Neuronal stem cell (in vitro differentiated cells): ENCODE measurements around the gene DPM3.

Source experiments
- DNase-seq: peaks from one replicate; pipeline ENCODE4 v3.0.0-alpha.2; 2013; ENCODE audit warnings: low spot score
- H2AFZ ChIP-seq: one replicate; pipeline ENCODE4 v1.6.1; 2013; ENCODE audit warnings: mild to moderate bottlenecking, low read length, inconsistent platforms
- H2AK5ac ChIP-seq: 2 replicates; pipeline ENCODE4 v1.6.1; 2013; ENCODE audit warnings: low read depth, mild to moderate bottlenecking, inconsistent platforms, low read length, moderate library complexity, mixed read lengths
- H2BK120ac ChIP-seq: 2 replicates; pipeline ENCODE4 v1.6.1; 2013; ENCODE audit warnings: low read depth, mild to moderate bottlenecking, inconsistent platforms, low read length, moderate library complexity, mixed read lengths
- H2BK12ac ChIP-seq: one replicate; pipeline ENCODE4 v1.6.1; 2013; ENCODE audit warnings: low read length, inconsistent platforms
- H2BK15ac ChIP-seq: 2 replicates; pipeline ENCODE4 v1.6.1; 2013; ENCODE audit warnings: mild to moderate bottlenecking, low read length, inconsistent platforms, mixed read lengths
- H2BK5ac ChIP-seq: one replicate; pipeline ENCODE4 v1.6.1; 2013; ENCODE audit warnings: inconsistent platforms, mild to moderate bottlenecking, low read length, moderate library complexity
- H3K14ac ChIP-seq: one replicate; pipeline ENCODE4 v1.6.1; 2013; ENCODE audit warnings: low read length, inconsistent platforms
- H3K18ac ChIP-seq: 2 replicates; pipeline ENCODE4 v1.6.1; 2013; ENCODE audit warnings: low read length, inconsistent platforms
- H3K23ac ChIP-seq: 2 replicates; pipeline ENCODE4 v1.6.1; 2013; ENCODE audit warnings: low read depth, mild to moderate bottlenecking, mixed read lengths, low read length, inconsistent platforms; ENCODE audit not compliant: poor library complexity
- H3K27ac ChIP-seq: replicated peaks from 3 replicates; pipeline ENCODE4 v1.5.1; 2013; ENCODE audit warnings: low read length, inconsistent platforms
- H3K27me3 ChIP-seq, 3 experiments: 2 replicates each; pipeline ENCODE4 v1.6.1; 2013; ENCODE audit warnings: low read length in 3 of 3, mild to moderate bottlenecking in 2 of 3, inconsistent platforms in 1 of 3, low read depth in 1 of 3, mixed read lengths in 1 of 3, moderate library complexity in 1 of 3; ENCODE audit not compliant: control insufficient read depth in 3 of 3, insufficient read depth in 3 of 3
- H3K36me3 ChIP-seq, 2 donors: replicated peaks in 1 of 2; 2 replicates each; pipeline ENCODE4 v1.6.1; 2013; ENCODE audit warnings: low read length in 2 of 2; ENCODE audit not compliant: control insufficient read depth in 2 of 2, insufficient read depth in 2 of 2
- H3K4ac ChIP-seq: 2 replicates; pipeline ENCODE4 v1.6.1; 2013; ENCODE audit warnings: inconsistent platforms, mild to moderate bottlenecking, low read length, moderate library complexity
- H3K4me1 ChIP-seq, 2 donors: 1 replicate in 1 of 2; 2 replicates in 1 of 2; pipeline ENCODE4 v1.6.1; 2013; ENCODE audit warnings: low read length in 2 of 2, low read depth in 1 of 2; ENCODE audit not compliant: control insufficient read depth in 2 of 2, insufficient read depth in 1 of 2
- H3K4me2 ChIP-seq: one replicate; pipeline ENCODE4 v1.6.1; 2013; ENCODE audit warnings: mild to moderate bottlenecking, low read length, inconsistent platforms; ENCODE audit not compliant: insufficient read depth, poor library complexity, severe bottlenecking
- H3K4me3 ChIP-seq, 2 donors: 2 replicates each; pipeline ENCODE4 v1.5.1; 2013; ENCODE audit warnings: low read length in 2 of 2, mild to moderate bottlenecking in 2 of 2, inconsistent platforms in 1 of 2, moderate library complexity in 1 of 2
- H3K79me1 ChIP-seq: one replicate; pipeline ENCODE4 v1.6.1; 2013; ENCODE audit warnings: low read depth, mild to moderate bottlenecking, inconsistent platforms, low read length, moderate library complexity
- H3K9ac ChIP-seq: one replicate; pipeline ENCODE4 v1.6.1; 2013; ENCODE audit warnings: mild to moderate bottlenecking, low read depth, low read length, inconsistent platforms; ENCODE audit not compliant: poor library complexity
- H3K9me3 ChIP-seq, 2 donors: replicated peaks in 1 of 2; 2 replicates each; pipeline versions ENCODE3 to v1.6.1; 2013; ENCODE audit warnings: low read length in 2 of 2, mild to moderate bottlenecking in 2 of 2, inconsistent platforms in 1 of 2, low read depth in 1 of 2, mixed read lengths in 1 of 2, moderate library complexity in 1 of 2; ENCODE audit not compliant: control insufficient read depth in 2 of 2, insufficient read depth in 1 of 2
- H4K8ac ChIP-seq: one replicate; pipeline ENCODE4 v1.6.1; 2013; ENCODE audit warnings: low read depth, mild to moderate bottlenecking, inconsistent platforms, low read length, moderate library complexity
- H4K91ac ChIP-seq: one replicate; pipeline ENCODE4 v1.6.1; 2013; ENCODE audit warnings: low read length, low read depth, mild to moderate bottlenecking, inconsistent platforms; ENCODE audit not compliant: poor library complexity
- WGBS, 2 donors: extraction: QIAGEN DNeasy Blood & Tissue Kit; methylation state at CpG; one replicate each; pipeline ENCODE4 v1.1.7; 2013; ENCODE audit warnings: missing lambda C conversion rate in 2 of 2, mixed read lengths in 1 of 2; ENCODE audit not compliant: insufficient read length in 2 of 2, insufficient replicate concordance in 1 of 2; ENCODE audit errors: extremely low coverage in 2 of 2; 5-methylcytosine and 5-hydroxymethylcytosine counted together

DPM3 gene

DNA sequence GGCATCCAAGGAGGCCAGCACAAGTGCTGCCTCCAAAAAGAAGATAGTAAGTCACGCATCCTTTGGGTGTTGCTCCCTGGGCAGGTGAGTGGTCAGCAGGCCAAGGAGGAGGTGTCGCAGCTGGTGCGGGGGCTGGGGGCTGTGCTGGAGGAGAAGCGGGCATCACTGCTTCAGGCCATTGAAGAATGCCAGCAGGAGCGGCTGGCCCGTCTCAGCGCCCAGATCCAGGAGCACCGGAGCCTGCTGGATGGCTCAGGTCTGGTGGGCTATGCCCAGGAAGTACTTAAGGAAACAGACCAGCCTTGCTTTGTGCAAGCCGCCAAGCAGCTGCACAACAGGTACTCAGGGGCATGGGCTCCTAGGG, 37.6 kb upstream of the DPM3 start:
- Histone ChIP-seq H3K14ac (no peak overlapping the region), H2AK5ac (no peak overlapping the region), H3K36me3 (peaks cover 27 to 34% of the 10 kb centered on the region in 2 donors), H3K9ac (no peak overlapping the region), H2AFZ (no peak overlapping the region), H4K91ac (peak overlapping the region; percentile 14), H4K8ac (no peak overlapping the region), H3K27me3 (no peaks in the 10 kb centered on the region), H3K79me1 (peaks cover 14% of the 10 kb centered on the region), H2BK15ac (no peak overlapping the region), H3K4ac (no peak overlapping the region), H3K4me3 (no peak overlapping the region), H2BK12ac (no peak overlapping the region), H3K4me2 (no peak overlapping the region), H3K4me1 (peaks cover 11 to 13% of the 10 kb centered on the region in 2 donors), H3K9me3 (no peaks in the 10 kb centered on the region), H3K27ac (no peak overlapping the region), H2BK5ac (no peak overlapping the region), H2BK120ac (no peak overlapping the region), H3K18ac (no peak overlapping the region), H3K23ac (peak overlapping the region; percentile 58)
- no CpG with 5 or more reads among the region's 9 CpGs for WGBS, 2 donors
- DNase-seq = no peak

DNA sequence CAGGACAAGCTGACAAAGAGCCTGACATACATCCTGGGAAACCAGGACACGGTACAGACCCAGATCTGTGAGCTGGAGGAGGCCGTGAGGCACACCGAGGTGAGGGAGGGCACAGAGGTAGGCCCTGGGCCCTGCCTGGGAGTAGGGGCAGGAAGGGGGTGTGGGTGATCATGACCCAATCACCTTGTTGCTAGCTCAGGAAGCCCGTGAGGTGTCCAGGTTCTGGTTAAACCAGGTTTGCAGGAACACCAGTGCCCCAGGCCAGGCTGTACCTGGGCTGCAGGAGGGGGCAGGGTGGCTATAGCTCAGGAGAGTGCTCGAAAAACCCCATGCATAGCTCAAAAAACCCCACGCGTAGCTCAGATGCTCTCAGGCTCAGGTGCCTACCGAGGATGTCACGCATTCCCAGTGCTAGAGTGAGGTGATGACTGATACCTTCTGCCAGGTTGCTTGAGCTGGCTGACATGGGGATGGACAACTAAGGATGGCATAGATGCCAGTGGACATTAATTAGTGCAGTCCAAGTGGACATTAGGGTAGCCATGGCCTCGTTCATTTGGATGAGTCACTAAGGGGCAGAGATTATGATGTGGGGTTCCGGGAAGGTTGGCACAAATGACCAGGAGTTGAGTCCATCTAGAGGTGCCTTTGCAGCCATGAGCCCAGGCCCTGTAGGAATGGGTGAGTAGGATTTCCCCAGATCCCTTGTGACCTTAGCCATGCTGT, 37.0 kb upstream of the DPM3 start:
- no CpG with 5 or more reads among the region's 11 CpGs for WGBS, 2 donors
- no peak overlapping the region for H3K27ac ChIP-seq
- no peak overlapping the region for H2AK5ac ChIP-seq
- no peak overlapping the region for H3K4me2 ChIP-seq
- H2BK15ac ChIP-seq = peak overlapping the region; percentile 40
- H3K79me1 ChIP-seq = peaks cover 18% of the 10 kb centered on the region
- H2BK12ac ChIP-seq = no peak overlapping the region
- H4K91ac ChIP-seq = no peak overlapping the region
- H3K4me1 ChIP-seq = peaks cover 12 to 16% of the 10 kb centered on the region in 2 donors
- no peak overlapping the region for H4K8ac ChIP-seq
- no peak for DNase-seq
- H2BK5ac ChIP-seq = no peak overlapping the region
- peak overlapping the region; percentile 58 for H3K23ac ChIP-seq
- H3K4ac ChIP-seq = no peak overlapping the region
- H3K27me3 ChIP-seq = no peaks in the 10 kb centered on the region
- H3K14ac ChIP-seq = no peak overlapping the region
- H3K18ac ChIP-seq = no peak overlapping the region
- H3K9me3 ChIP-seq = no peaks in the 10 kb centered on the region
- H3K4me3 ChIP-seq = no peak overlapping the region
- peaks cover 27 to 34% of the 10 kb centered on the region in 2 donors for H3K36me3 ChIP-seq
- no peak overlapping the region for H3K9ac ChIP-seq
- H2AFZ ChIP-seq = no peak overlapping the region
- H2BK120ac ChIP-seq = no peak overlapping the region

DNA sequence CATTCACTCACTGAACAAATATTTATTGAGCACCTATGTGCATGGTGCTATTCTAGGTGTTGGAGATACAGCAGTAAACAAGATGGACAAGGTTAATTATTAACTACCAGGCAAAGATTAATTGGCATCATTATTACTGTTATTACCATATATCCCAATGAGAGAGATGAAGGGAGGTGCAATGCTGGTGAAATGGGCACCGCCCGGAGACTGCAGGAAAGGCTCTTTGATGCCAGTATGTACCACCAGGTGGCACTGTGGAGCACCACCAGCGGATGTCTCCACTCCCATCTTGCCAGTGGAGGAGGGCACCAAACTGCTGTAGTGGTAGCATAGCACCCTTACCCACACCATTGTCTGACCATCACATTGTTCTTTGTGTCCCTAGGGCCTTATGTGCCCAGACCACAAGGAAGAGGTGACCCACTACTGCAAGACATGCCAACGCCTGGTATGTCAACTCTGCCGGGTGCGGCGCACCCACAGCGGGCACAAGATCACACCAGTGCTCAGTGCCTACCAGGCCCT, 36.3 kb upstream of the DPM3 start:
- H3K18ac ChIP-seq = no peak overlapping the region
- no peak overlapping the region for H2AFZ ChIP-seq
- H3K36me3 ChIP-seq = peaks cover 27 to 32% of the 10 kb centered on the region in 2 donors
- no peak overlapping the region for H3K23ac ChIP-seq
- no peak overlapping the region for H3K9ac ChIP-seq
- no peak overlapping the region for H3K4ac ChIP-seq
- no peaks in the 10 kb centered on the region for H3K27me3 ChIP-seq
- H4K91ac ChIP-seq = no peak overlapping the region
- no peak overlapping the region for H3K4me2 ChIP-seq
- peaks cover 14 to 19% of the 10 kb centered on the region in 2 donors for H3K4me1 ChIP-seq
- H3K9me3 ChIP-seq = no peaks in the 10 kb centered on the region
- H2BK120ac ChIP-seq = no peak overlapping the region
- H3K27ac ChIP-seq = no peak overlapping the region
- no peak overlapping the region for H3K4me3 ChIP-seq
- no peak overlapping the region for H2BK12ac ChIP-seq
- peaks cover 15% of the 10 kb centered on the region for H3K79me1 ChIP-seq
- H2AK5ac ChIP-seq = no peak overlapping the region
- no peak overlapping the region for H3K14ac ChIP-seq
- H4K8ac ChIP-seq = no peak overlapping the region
- no peak overlapping the region for H2BK15ac ChIP-seq
- DNase-seq = peak; percentile 61
- H2BK5ac ChIP-seq = no peak overlapping the region
- no CpG with 5 or more reads among the region's 8 CpGs for WGBS, 2 donors

DNA sequence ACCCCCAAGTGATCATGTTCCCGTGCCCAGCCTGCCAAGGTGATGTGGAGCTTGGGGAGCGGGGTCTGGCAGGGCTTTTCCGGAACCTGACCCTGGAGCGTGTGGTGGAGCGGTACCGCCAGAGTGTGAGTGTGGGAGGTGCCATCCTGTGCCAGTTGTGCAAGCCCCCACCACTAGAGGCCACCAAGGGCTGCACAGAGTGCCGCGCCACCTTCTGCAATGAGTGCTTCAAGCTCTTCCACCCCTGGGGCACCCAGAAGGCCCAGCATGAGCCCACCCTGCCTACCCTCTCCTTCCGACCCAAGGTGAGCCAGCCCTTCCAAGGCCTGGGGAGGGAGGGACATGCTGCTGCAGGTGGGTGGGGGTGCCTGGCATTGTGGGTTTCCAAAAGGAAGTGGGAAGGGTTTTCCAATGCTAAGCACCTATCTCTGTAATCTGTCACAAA, 35.6 kb upstream of the DPM3 start:
- H3K14ac ChIP-seq = no peak overlapping the region
- no peak overlapping the region for H3K4ac ChIP-seq
- H3K18ac ChIP-seq = peak overlapping the region; percentile 55
- peak overlapping the region; percentile 98 for H2AK5ac ChIP-seq
- no peak overlapping the region for H2AFZ ChIP-seq
- no peak overlapping the region for H3K27ac ChIP-seq
- no peak overlapping the region for H4K91ac ChIP-seq
- H3K4me3 ChIP-seq = no peak overlapping the region
- no peak overlapping the region for H3K4me2 ChIP-seq
- WGBS, 2 donors = no CpG with 5 or more reads among the region's 9 CpGs
- H2BK12ac ChIP-seq = no peak overlapping the region
- peak overlapping the region; percentile 31 for H3K9ac ChIP-seq
- H2BK5ac ChIP-seq = no peak overlapping the region
- peaks cover 14% of the 10 kb centered on the region for H3K79me1 ChIP-seq
- peaks cover 14 to 19% of the 10 kb centered on the region in 2 donors for H3K4me1 ChIP-seq
- no peaks in the 10 kb centered on the region for H3K9me3 ChIP-seq
- no peaks in the 10 kb centered on the region for H3K27me3 ChIP-seq
- H4K8ac ChIP-seq = no peak overlapping the region
- DNase-seq = no peak
- peak overlapping the region; percentile 71 for H2BK15ac ChIP-seq
- H2BK120ac ChIP-seq = no peak overlapping the region
- peaks cover 31 to 32% of the 10 kb centered on the region in 2 donors for H3K36me3 ChIP-seq
- H3K23ac ChIP-seq = no peak overlapping the region
